ENCODE results near the gene BET1.

BET1 gene

DNA sequence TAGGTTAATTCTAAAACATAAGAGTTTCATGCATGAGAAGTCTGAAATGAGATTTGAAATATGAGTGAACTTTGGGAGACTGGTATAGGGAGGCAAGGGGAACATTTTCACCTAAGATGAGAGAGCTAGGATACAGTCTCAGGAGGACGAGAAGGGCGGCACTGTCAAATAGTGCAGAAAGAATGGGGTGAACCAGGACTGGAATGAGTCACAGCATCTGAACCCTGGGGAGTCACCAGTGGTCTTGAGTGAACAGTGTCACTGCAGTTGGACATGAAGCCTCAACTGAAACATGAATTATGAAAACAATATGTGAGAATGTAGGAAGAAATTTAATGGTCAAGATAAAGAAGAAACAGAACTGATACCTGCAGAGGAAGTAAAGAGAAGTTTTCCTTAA lies 48.9 kb downstream of the BET1 start:
- no peak for DNase-seq

DNA sequence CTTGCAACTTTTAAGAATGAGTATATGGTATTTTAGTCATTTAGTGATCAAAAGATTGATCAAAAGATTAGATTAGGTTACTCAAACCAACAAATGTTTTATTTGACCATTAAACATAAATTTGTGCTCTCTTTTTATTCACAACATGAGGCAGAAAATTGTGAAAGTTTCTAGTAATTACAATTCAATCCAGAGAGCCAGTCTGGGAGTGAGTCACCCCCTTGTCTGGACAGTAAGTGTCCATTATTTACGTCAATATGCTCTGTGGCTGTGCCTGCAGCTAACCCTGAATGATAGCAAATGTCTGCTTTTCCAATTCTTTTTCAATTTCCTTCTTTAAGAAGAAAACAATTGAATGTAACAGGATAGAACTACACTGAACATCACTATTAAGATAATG lies 54.7 kb downstream of the BET1 start:
- DNase-seq, result no peak

DNA sequence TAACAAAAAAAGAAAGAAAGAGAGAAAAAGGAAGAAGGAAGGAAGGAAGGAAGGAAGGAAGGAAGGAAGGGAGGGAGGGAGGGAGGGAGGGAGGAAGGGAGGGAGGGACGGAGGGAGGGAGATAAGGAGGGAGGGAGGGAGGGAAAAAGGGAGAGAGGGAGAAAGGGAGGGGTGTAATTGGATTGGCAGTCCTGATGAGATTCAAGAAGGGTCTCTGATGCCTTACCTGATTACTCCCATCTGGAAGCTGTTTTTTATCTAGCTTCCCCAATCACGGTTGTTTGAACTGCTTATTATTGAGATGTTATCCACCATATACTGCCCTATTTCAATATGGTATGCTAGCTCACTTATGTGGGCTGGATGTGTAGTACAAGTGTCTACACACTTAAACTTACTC lies 55.3 kb downstream of the BET1 start:
- no peak for DNase-seq

DNA sequence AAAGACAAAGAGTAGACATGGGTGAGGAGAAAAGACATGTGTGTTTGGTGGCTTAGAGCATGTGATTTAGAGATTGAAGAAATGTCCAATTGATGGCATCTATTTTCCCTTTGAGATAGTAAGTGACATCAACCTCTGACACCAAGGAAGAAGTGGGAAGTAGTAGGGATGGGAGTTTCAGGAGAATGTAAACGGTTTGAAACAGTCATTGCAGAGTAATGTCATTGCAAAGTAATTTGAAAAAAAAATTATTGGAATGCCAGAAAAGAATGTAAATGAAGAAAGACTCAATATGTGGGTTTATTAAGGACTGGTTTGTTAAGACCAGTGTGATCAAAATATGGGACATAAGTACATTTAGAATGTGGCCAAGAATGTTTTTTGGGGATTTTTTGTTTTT lies 56.0 kb downstream of the BET1 start:
- DNase-seq, result no peak

DNA sequence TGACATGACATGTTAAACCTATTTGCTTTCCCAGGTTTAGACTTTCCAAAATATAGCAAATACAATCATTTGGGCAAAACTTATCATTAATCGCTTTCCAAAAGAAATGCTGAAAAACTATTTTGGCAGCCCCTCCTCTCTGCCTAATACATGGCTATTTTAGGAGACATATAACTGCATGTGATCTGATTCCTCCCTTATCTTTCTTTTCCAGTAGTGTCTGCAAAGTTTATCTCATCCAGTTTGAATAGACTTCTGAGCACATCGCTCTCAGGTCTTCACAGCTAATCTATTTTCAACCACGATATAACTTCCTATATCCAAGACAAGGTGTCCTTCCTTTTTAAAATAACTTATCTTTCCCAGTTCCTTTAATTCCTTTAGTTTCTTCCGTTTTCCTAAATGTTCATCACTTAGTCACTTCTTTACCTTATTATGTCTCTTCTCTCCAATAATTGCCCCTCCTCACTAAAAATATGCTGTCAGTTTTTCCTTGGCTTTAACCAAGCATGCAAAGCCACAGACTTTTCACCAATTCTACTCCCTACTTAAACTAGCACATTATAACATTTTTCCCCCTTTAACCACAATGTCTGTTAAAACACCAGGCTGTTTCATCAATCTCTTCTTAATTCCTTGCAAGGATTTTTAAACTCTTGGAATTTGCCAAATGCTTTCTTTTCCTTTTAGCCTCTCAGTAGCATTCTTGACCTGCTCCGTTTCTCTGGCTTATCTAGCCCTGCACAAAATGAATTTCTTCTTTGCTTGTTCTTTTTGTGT lies 58.2 kb downstream of the BET1 start:
- DNase-seq, result no peak

DNA sequence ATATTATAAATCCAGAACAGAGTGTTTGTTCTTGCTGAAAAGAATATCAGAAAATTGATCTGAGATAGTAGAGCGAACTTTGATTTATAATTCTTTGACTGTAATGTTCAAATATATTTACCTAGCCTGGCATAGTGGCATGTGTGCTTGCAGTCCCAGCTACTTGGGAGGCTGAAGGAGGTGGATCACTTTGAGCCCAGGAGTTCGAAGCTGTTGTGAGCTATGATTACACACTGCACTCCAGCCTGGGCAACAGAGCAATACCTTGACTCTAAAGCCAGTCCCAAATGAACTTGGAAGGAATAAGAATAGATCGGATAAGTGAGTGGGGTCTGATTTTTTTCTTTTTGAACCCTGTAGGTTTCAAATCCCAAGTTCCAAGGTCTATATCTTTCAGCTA lies 59.1 kb downstream of the BET1 start:
- DNase-seq, result no peak

DNA sequence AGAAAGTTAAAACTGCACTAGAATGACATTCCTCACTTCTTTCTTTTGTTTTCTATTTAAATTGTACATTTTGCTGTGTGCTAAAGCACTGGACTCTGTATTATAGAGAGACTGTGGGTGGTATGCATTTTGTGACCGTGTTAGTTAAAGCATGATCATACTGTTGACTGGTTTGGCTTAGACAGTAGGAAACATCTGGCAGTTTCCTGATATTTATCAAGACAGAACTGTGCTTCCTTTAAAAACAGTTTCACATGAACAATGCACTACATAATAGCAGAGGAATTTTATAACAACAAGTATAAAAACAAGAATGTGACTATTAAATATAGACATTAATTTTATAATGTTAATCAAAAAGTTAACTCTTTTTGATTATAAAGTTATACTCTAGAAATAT lies 59.5 kb downstream of the BET1 start:
- no peak for DNase-seq

DNA sequence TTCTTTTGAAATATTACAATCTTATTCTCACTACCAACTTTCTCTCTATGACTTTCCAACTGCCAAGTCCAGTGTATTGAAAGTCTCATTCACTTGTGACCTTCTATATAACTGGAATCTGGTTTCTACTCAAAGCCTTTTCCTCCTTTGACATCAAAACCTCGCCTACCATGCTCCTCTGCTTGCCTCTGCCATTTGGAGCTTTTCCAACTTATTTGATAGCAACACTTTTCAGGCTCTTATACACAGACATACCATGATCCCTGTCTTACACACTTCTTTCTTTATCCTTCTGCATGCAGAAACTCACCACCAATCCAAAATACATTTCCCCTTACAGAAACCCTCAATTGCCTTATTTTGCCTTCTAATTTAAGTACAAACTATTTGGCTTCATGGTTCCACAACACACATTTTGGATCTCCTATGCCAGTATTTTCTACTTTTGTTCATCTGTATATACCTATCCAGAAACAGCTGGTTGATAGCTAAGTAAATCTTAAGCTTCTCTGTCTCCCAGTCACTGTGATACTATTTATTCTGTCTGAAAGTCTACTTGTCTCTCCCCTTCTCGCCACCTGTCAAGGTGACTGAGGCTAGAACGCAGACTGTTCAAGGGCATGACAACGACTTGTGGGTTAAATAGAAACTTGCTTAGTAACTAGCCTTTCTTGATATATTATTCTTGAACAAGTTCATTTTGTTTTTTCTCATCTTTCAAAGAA lies 60.2 kb downstream of the BET1 start:
- no peak for DNase-seq
